KBM-7 (cell line): ENCODE data around the gene HOXC6.
A peak's percentile ranks its signal among the peaks of the same experiment; 100 is the strongest.

Experiments
- DNase-seq: peaks from one replicate; pipeline ENCODE4 v3.0.0-alpha.2; 2015
- in situ Hi-C: fragments of 300-500 bp; cut with MboI; formaldehyde crosslinking; loops from 2 replicates; pipeline ENCODE4 v1.14.3; 2020; ENCODE audit warnings: low sequenced_read_pairs, low pct_unique_long_range_greater_than_20kb, mixed read lengths

Gene HOXC6

GRCh38 chr12:53989227-53990113 is 38.8 kb upstream of the HOXC6 start:
- in situ Hi-C loops = no loop called here
- peak; percentile 84 for DNase-seq

- in situ Hi-C loops = no loop called here
- no peak for DNase-seq
Measured at GRCh38 chr12:53990311-53991076, 37.7 kb upstream of the HOXC6 start.

- in situ Hi-C loops = no loop called here
- no peak for DNase-seq
Measured at GRCh38 chr12:53991077-53991460, 37.2 kb upstream of the HOXC6 start.

GRCh38 chr12:53992377-53992889 is 35.8 kb upstream of the HOXC6 start:
- in situ Hi-C loops = no loop called here

GRCh38 chr12:53993162-53994008 is 34.9 kb upstream of the HOXC6 start:
- DNase-seq = no peak
- in situ Hi-C loops = no loop called here

More at GRCh38 chr12:53992377-53992889, 35.8 kb upstream of the HOXC6 start:
- DNase-seq = no peak

- in situ Hi-C loops = no loop called here
- no peak for DNase-seq
Measured at GRCh38 chr12:53994009-53994263, 34.3 kb upstream of the HOXC6 start.

- in situ Hi-C loops = no loop called here
- DNase-seq = no peak
Measured at GRCh38 chr12:53994264-53995001, 33.8 kb upstream of the HOXC6 start.

GRCh38 chr12:53995002-53995377 is 33.2 kb upstream of the HOXC6 start:
- DNase-seq = no peak
- in situ Hi-C loops = no loop called here

- in situ Hi-C loops = no loop called here
- DNase-seq = peak; percentile 88
Measured at GRCh38 chr12:53995378-53996239, 32.6 kb upstream of the HOXC6 start.

- DNase-seq = no peak
- in situ Hi-C loops = no loop called here
Measured at GRCh38 chr12:53996240-53997203, 31.7 kb upstream of the HOXC6 start.

GRCh38 chr12:53997204-53998109 is 30.8 kb upstream of the HOXC6 start:
- in situ Hi-C loops = no loop called here
- no peak for DNase-seq

GRCh38 chr12:53998110-53998899 is 29.9 kb upstream of the HOXC6 start:
- no peak for DNase-seq
- in situ Hi-C loops = no loop called here

GRCh38 chr12:53998900-53999236 is 29.4 kb upstream of the HOXC6 start:
- DNase-seq = no peak
- in situ Hi-C loops = no loop called here

- in situ Hi-C loops = loop anchor here (10.0 kb wide), 1 partner anchor 195 kb away; no protein-coding TSS in a partner anchor
- no peak for DNase-seq
Measured at GRCh38 chr12:53999559-54000115, 28.6 kb upstream of the HOXC6 start.
